NT2/D1 (cell line): Measurements from ENCODE around the gene SLC22A15.

ENCODE experiments used
- SUZ12 ChIP-seq: IDR thresholded peaks from 2 replicates; pipeline ENCODE4 v1.6.1; 2011; ENCODE audit not compliant: insufficient read length, insufficient read depth; ENCODE audit errors: extremely low read depth
- YY1 ChIP-seq: IDR thresholded peaks from 2 replicates; pipeline ENCODE4 v1.6.1; 2011; ENCODE audit not compliant: insufficient read length, insufficient read depth
- ZNF274 ChIP-seq: IDR thresholded peaks from 2 replicates; pipeline ENCODE4 v1.6.1; 2011; ENCODE audit warnings: mild to moderate bottlenecking, low read depth, low read length

- no peak for TF ChIP-seq SUZ12
- TF ChIP-seq YY1: no peak
- no peak for TF ChIP-seq ZNF274
Observed at GRCh38 chr1:116076831-116077230, 100.5 kb downstream of the SLC22A15 start.
